Stimulated activated CD4-positive, alpha-beta T cell treated with anti-CD3 and anti-CD28 coated beads, Interleukin-2, amount 100 ng/mL, for 48 hours (primary cell): ENCODE measurements around the gene TLE6.
A peak's percentile ranks its signal among the peaks of the same experiment; 100 is the strongest.
"Not testable (repeated sequence)": the region's sequence is repeated elsewhere in the genome, so short reads cannot be mapped to it uniquely, and the experiment has no call there.

Source experiments
- DNase-seq, 2 donors: peaks; one replicate each; pipeline ENCODE4 v3.0.0-alpha.2; 2020

Gene TLE6

GRCh38 chr19:3031607-3031867, 54.2 kb downstream of the TLE6 start:
- DNase-seq, result no peak

GRCh38 chr19:3033595-3034405, 56.4 kb downstream of the TLE6 start:
- no peak for DNase-seq

- DNase-seq, result no peak
These were observed 57.0 kb downstream of the TLE6 start for GRCh38 chr19:3034406-3034655.

GRCh38 chr19:3034656-3035541, 57.5 kb downstream of the TLE6 start:
- DNase-seq, result peak; percentile 42 to 54

- peak; percentile 88 to 91 for DNase-seq
These were observed 58.3 kb downstream of the TLE6 start for GRCh38 chr19:3035542-3036118.

GRCh38 chr19:3036119-3036976, 59.0 kb downstream of the TLE6 start:
- peak; percentile 71 to 77 for DNase-seq

GRCh38 chr19:3036977-3037544, 59.7 kb downstream of the TLE6 start:
- DNase-seq, result not testable (repeated sequence)

GRCh38 chr19:3038214-3038613, 60.9 kb downstream of the TLE6 start:
- DNase-seq, result no peak

GRCh38 chr19:3039125-3039524, 61.8 kb downstream of the TLE6 start:
- DNase-seq, result no peak

- DNase-seq, result no peak
These were observed 62.3 kb downstream of the TLE6 start for GRCh38 chr19:3039641-3040077.

GRCh38 chr19:3041327-3041726, 64.0 kb downstream of the TLE6 start:
- no peak for DNase-seq

GRCh38 chr19:3041761-3042620, 64.6 kb downstream of the TLE6 start:
- no peak for DNase-seq

GRCh38 chr19:3042621-3043267, 65.4 kb downstream of the TLE6 start:
- no peak for DNase-seq
